Upper lobe of left lung (tissue), 4 donors: ENCODE measurements around the gene DGCR2.

Experiments
- CTCF ChIP-seq, 6 experiments: fragments of 450-650 bp in 4 of 6; fragments of 200-600 bp in 2 of 6; sonication (generic) in 2 of 6; IDR thresholded peaks; one replicate each; pipeline ENCODE4 v1.5.1; 2016 to 2019; ENCODE audit warnings: antibody characterized with exemption in 6 of 6
- POLR2A ChIP-seq, 4 donors: fragments of 450-650 bp; IDR thresholded peaks; one replicate each; pipeline ENCODE4 v1.5.1; 2016 to 2017; ENCODE audit warnings: antibody characterized with exemption in 4 of 4, mild to moderate bottlenecking in 2 of 4

- no peak for TF ChIP-seq POLR2A (IDR thresholded peaks at IDR 0.05)
- TF ChIP-seq CTCF (IDR thresholded peaks at IDR 0.05) = no peak
Observed at GRCh38 chr22:19127329-19128008, 5.3 kb upstream of the DGCR2 start.
